RPMI7951 (cell line): Measurements from ENCODE around the gene ZDHHC7. TPM values are rescaled to one million over a fixed set of nuclear protein-coding genes. Genes with fewer than 3 reads are reported as not detected.

ENCODE experiments used
- DNase-seq: peaks from one replicate; pipeline ENCODE4 v3.0.0-alpha.2; 2012; ENCODE audit warnings: low read depth
- total RNA-seq: library from RNA; depleted of rRNA; stranded (reverse); fragments of >200 nt; shearing (Covaris generic); gene quantifications from 2 replicates; pipeline ENCODE4 v1.2.3, GENCODE V29; 2014

ZDHHC7 gene
- total RNA-seq, 1 experiment from 2014 or later, result 46.4 TPM

DNA sequence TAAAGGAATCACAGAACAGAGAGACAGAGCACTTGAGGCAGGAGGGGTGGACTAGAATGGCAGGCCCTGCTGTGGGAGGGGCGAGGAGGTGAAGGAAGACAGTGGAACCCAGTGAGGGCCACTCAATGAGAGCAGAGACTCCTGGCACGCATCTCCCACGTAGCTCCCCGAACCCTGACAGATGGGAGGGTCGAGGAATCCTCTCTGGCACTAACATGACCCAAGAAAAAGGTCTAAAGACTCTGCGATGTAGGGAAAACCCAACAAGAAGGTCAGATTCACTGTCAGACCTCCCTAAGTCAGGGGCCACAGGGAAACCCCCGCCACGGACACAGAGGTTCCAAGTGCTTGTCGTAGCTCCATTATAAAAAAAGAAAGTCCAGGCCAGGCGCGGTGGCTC is 15.0 kb downstream of the ZDHHC7 start:
- no peak for DNase-seq

DNA sequence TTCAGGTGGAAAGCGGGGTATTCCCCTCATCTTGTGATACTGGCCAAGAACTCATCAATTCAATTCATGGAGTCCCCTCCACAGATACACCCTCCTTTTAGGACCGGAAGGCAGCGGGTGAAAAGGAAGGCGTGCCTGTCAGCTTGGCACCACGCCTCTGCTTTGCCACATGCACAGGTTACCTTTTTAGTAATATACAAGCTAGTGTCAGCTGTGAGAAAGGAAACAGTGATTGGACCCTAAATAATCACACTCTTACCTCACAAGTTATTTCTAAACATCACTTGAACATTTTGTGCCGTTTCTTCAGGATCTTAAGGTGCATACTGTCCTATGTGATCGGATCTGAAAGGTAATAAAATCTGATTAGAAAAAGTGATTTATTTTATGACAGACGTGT is 15.7 kb downstream of the ZDHHC7 start:
- no peak for DNase-seq

DNA sequence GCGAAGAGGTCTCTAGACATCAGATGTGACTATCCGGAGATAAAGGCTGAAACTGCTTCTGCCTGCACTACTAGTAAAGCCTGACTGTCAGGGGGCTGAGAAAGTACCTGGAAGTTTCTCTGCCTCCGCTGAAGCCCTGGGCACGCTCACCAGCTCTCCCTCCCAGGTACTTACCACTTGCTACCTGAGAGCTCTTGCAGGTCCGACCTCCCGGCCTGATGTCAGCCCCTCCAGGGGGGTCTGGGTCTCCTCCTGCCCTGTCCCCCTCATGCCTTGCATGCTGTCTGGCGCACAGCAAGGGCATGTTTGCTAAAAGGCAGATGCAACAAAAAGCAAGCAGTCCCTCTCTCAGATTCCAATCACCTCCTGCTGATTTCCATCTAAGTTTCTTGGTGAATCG is 17.4 kb downstream of the ZDHHC7 start:
- no peak for DNase-seq

DNA sequence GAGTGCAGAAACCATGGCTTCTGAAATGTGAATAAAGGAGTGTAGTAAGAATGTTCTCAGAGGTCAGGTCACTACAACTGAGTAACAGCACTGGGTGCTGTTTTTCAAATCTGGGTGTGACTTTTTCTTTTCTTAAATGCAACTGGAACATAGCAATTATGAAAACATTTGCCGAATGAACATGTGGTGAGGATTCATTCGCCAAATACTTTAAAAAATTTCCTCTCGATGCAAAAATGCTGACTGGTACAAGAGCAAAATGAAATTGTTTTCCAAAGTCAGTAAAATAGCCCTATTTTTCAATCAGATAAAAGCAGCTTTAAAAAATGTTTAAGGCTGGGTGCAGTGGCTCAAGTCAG is 18.6 kb downstream of the ZDHHC7 start:
- DNase-seq, result no peak

DNA sequence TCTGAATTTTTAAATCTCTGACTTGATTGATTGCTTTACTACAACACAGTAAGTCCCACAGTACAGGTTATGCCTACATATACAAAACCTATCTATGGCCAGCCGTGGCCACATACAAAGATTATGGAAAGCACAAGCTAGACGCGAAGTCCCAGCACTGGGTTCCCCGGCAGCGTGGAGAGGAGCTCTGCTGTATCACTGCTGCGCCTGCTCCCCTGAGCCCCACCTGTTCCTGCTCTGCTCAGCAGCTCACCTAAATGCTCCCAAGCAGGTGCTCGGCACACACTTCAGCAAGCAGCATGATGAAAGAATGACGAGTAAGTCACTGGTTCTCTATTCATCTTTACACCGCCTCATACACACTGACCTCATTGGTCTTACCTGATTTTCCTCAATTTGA is 20.6 kb downstream of the ZDHHC7 start:
- no peak for DNase-seq

DNA sequence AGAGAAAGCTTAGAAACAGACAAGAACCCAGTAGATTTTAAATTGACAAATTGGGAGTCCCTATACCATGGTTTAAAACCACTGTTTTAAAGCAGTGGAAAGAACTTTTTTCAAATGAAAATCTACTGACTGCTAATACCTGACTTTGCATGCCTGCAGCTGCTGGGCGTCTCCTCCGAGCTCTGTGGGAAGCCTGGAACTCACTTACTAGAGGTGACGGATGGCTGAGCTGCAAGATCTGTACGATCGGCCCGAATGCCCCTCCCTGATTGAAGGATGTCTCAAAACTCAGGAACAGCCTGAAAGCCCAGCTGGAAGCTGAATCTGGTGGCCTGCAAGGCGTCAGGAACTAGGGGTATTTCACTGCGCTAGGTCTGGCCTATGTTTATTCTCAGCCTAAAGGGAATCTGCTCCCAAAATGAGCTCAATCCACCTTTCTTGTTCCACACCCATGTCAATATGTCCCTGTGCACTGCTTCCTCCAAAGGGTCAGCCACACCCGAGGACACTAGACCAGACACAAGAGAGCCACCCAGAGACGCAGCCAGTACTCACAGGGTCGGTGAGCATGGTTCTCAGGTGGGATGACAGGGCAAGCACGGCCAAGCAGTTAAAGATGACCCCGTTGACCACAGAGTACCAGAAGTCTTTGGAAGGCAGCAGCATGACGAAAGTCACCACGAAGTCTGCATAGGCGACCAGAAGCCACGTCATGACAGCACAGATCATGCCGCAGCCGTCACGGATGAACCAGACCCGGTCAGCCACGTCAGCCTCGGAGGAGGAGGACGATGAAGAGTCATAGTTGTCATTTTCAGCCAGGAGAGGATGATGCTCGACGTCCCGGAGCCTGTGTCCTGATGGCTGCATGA is 21.4 kb downstream of the ZDHHC7 start:
- no peak for DNase-seq

DNA sequence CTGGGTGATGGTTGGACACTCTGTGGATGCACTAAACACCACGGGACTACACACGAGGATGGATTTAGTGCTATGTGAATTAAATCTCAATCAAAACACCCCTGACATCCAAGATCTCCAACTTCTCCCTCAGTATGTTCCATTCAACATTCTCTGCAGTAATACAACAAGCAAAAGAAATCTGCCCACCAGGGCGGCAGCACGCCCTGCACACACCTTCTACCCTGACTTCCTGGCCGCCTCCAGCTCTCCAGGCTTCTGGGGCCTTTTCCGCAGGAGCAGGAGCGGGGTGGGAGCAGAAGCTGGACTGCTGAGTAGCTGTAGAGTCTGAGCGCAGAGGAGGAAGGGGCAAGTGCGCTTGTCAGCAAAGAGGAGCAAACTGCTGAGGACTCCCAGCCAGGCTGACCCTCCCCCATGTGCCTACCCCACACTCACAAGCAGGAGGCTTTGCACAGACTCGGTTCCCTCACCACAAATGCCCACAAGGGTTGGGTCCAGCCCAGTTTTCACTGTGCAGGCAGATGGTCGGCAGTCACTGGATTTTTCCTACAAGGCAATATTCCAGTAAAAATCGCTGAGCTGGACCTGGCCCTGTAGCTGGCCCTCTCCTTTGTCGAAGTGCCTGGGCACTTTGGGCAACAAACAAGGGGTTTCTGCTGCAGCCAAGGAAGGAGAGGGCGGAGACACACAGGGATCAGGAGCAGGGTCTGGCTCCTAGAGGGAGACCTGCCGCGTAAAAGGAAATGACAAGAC is 22.8 kb downstream of the ZDHHC7 start:
- DNase-seq, result no peak

DNA sequence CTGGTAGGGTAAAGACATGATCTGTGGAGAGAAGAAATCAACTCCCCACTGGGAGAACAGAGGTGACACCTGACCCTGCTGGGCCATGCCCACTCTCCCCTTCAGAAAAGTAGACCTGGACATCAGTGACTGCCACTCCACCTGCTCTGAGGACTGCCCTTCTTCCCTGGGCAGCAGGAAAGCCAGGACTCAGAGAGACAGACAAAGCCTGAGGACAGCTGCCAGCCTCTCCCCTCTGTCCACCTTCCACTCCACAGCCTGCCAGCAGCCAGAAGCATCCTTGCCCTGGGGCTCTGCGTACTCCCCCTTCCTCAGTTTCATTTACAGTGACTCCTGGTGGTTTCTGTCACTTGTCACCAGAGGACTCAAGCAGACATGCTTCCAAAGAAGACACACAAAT is 24.5 kb downstream of the ZDHHC7 start:
- no peak for DNase-seq

DNA sequence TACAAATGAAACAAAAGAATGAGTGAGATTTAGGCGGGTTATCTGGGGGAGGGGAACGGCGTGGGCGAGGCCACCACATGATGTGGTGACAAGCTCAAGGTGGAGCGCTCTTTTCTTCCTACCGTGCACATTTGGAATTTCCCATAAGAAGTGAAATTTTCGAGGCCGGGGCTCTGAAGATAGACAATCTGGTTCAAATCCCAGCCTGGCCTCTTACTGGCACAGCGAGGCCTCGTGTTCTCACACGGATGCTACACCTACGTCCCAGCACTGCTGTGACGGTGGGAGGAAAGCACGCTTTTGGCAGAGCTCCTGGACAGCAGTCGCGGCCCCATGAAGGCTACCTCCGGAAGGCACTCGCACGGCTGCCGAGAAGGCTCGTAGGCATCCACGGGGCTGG is 25.2 kb downstream of the ZDHHC7 start:
- no peak for DNase-seq

DNA sequence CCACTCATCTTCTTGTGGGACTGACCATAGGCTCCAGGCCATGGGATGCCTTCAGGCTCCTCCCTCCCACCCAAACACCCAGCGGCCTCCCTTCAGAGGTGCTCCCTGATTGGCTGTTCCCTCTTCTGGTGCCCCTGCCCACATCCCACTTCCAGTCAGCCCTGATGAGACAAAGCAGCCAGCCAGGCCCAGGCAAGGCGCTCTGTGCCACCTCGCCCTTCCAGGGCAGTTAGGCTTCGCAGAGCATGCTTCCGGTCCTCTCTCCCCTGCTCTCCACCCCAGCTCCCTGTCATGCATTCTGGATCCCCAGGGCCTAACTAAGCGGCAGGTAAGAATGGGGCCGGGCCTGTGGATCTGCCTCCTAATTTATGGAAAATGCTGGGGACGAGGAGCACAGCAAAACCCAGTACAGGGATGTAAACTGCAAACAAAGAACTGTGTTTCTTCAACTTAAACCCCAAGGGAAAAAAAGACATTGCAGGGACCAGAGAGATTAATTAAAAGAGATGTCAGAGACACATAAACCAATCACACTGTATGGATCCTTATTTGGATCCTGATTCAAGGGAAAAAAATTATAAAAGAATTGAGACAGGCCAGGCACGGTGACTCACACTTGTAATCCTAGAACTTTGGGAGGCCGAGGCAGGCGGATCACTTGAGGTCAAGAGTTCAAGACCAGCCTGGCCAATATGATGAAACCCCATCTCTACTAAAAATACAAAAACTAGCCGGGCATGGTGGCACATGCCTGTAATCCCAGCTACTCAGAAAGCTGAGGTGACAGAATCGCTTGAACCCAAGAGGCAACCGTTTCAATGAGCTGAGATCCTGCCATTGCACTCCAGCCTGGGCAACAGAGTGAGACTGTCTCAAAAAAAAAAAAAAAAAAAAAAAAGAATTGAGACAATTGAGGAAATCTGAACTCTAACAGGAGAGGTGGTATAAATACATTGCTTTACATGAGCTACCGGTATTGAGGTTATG is 26.0 kb downstream of the ZDHHC7 start:
- DNase-seq, result peak; percentile 85

DNA sequence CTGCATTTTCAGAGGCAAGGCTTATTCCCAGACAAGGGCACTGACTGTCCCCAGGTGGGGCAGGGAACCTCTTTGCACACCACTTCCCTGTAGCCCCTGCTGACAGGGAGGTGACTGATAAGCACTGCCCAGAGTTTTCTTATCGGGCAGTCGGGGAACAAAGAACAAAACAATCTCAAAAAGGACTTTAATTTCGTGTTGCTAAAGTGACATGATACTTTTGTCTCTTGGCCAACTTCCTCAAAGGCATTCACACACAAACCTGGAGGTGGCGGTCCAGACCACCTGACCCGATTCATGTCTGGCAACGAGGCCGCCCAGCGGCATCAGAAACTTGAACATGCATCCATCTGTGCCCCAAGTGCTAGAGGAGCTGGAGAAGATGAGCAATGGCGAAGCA is 28.9 kb downstream of the ZDHHC7 start:
- no peak for DNase-seq

DNA sequence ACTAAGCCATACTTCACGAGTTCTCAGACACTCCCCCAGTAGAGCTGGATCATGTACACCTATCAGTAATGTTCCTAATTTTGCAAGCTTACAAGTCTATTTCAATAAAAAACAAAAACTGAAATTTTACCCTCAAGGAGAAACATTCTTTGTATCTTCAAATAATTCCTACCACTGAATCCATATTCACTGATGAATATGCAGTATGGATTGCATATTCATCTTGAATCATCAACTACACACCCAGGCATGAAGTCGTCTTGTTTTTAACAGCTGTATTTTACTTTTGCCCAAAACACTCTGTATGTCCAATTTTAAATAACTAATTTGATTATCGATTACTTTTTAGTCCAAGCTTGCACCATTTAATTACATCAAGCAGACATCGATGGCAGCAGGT is 31.8 kb downstream of the ZDHHC7 start:
- no peak for DNase-seq

DNA sequence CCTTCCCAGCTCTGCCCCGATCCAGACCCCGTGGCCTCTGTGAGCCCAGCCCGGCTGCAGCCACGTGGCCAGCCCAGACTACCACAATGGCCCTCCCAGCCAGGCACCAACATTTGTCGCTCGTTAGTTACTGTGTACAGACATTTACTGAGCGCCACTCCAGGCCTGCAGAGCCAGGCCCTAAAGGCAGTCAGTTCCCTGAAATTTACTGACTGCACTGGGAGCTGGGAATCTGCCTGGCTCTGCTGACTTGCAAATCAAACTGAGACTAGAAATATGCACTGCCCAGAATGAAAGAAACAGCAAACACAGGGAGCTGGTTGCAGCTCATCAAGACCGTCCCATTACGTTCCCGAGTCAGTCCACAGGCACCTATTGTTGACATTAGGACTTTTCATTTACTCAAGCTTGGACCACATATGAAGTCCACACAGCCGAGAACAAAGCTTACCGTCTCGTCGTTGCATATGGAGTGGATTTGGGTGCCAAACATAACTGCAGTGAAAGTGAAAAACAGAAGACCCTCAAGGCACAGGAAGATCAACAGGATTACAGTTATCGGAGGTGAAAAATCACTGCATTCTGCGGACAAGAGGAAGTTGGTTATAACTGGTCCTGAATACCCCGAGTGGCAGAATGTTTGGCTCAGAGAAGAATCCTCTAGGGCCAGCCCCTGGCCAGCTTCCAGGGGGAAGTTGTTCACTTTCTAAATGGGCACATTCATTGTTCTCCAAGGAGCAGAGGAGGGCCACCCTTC is 34.5 kb downstream of the ZDHHC7 start:
- peak; percentile 31 for DNase-seq

DNA sequence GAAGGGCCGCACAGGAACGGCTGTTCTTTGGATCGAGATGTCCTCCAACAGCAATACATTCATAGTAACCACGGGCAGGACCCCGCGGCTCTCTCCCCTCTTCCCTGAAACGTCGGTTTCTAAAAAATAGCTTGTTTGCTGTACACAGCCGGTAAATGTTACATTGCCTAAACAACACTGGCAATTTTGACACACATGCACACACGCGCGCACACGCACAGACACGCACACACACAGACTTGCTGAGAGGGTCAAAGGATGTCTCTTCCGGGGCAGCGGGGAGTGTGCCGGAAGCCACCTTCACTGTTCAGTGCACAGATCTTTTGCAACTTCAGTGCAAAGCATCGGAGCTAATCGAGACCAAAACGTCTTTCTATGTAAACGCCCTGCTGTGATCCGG is 35.8 kb downstream of the ZDHHC7 start:
- DNase-seq, result no peak

DNA sequence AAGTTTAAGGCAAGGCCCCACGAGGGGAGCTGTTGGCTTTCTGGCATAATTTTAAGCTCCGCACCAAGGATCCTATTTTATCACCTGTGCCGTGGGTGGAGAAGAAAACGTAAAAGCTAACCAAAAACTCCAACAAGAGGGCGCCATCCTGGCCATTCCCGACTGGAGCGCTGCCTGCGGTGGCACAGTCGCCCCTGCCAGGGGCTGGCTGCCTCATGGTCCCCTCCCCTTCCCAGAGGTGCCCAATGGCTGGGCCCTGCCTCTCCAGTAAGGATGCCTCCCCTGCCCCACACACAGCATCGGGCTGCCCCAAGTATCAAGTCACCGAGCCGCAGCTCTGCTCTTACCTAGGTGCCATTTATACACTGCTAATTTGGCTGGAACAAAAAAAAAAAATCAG is 36.3 kb downstream of the ZDHHC7 start:
- DNase-seq, result no peak

DNA sequence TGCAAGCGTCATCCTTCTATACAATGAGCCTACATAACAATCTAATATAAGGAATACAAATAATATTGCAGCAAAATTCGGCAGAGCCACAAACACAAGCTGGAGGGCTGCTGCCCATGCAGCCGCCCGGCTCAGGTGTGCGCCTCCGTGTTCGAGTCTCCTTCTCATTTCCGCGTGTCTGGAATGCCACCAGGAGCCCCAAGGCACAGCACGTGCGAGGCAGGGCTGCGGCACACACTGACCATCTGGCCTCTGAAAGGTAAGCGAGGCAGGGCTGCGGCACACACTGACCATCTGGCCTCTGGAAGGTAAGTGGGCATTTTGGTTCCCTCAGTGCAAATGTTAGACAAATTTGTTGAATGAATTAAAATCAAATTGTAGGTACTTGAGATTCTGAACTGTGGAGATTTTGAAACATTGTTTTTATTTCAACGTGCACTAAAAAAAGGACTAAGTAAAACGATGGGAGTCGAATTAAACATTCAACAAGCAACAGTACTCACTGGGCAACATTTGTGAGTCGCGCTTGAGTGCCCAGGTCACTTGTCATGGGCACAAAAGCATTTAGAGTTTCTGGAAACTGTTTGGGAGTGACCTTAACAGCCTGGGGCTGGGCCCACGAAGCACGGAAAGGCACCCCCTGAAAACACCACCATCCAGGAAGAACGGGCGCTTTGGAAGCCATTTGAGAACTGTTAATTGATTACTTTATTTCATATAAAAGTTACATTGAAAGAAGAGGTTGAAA is 37.4 kb downstream of the ZDHHC7 start:
- no peak for DNase-seq

DNA sequence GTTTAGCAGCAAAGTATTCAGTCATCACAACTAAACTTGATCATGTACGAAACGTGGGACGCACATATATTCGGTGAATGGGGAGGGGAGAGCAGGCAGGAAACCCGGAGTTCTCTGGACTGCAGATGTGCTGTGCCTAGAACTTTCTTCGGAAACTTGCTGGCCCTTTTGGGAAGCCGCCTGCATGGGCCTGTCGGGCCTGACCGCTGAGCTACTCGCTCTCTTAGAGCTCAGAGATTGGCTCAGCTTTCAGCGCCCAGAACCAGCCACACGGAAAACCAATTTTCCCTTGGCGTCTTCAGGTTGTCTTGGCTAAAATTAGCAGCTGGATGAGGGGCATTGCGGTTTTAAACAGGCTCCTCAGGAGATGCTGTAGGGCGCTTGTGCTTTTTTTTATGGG is 38.1 kb downstream of the ZDHHC7 start:
- DNase-seq, result no peak

DNA sequence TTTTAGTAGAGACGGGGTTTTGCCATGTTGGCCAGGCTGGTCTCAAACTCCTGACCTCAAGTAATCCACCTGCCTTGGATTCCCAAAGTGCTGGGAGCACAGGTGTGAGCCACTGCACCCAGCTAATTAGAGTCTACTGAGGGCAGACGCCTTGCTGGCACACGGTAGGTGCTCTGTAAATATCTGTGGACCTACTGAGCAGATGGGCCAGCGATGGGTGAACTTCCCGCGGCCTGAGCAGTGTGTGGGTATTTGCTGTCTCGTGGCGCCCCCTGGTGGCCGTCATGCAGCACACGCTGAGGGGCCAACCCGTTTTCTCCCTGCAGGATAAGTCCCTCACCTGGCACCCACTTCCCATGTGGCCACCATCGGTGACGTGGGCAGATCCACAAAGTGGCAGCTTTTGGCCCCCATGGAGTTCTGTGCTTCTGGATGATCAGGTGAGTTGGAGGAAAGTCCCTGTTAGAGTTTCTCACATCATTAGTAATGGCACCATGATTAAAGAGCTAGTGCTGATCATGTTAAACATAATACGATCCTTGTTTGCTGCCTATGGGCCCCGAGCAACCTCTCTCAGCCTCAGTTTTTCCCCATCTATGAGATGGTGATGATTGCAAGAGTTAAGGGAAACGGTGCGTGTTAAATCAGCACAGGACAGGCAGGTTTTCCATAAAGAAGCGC is 40.7 kb downstream of the ZDHHC7 start:
- peak; percentile 67 for DNase-seq

DNA sequence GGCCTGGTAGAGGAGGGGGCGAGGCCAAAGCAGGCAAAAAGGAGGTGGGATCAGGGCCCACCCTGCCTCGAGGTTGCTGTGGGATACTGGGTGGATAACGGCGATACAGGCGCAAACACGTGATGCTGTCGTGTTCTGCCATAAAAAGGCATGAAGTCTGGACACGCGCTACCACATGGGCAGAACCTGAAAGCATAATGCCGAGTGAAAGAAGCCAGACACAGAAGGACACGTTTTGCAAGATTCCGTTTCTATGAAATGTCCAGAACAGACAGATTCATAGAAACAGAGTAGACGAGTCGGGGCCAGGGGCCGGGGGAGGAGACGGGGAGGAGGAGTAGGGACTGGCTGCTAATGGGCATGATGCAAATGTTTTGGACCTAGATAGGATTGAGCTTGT is 43.5 kb downstream of the ZDHHC7 start:
- no peak for DNase-seq
